ENCODE data around the gene ENTPD2.

Gene ENTPD2

GRCh38 chr9:137062384-137062783 lies 8.5 kb upstream of the ENTPD2 start:
- TF ChIP-seq CTCF (IDR thresholded peaks at IDR 0.05; ENCODE audit: low read depth, low read length, missing control alignments) = no peak
- H3K4me3 ChIP-seq (ENCODE audit: low read depth, low read length) = no peak overlapping the region
- DNase-seq (ENCODE audit: low read depth) = no peak

- DNase-seq (ENCODE audit: low read depth) = no peak
- TF ChIP-seq CTCF (IDR thresholded peaks at IDR 0.05; ENCODE audit: low read depth, low read length, missing control alignments) = no peak
- H3K4me3 ChIP-seq (ENCODE audit: low read depth, low read length) = no peak overlapping the region
These were observed 4.8 kb upstream of the ENTPD2 start for GRCh38 chr9:137058521-137059234.

DNA sequence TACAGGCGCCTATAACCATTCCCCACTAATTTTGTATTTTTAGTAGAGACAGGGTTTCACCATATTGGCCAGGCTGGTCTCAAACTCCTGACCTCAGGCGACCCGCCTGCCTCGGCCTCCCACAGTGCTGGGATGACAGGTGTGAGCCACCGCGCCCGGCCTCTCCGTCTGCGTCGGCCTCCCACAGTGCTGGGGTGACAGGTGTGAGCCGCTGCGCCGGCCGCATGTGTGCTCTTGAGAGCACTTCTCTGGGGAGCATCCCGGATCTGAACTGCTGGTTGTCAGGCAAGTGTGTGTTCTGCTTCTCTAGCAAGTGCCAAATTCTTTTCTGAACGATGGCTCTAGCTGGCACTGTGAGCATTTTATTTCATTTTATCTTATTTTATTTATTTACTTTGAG lies 3.7 kb upstream of the ENTPD2 start:
- no peak for TF ChIP-seq CTCF (IDR thresholded peaks at IDR 0.05; ENCODE audit: low read depth, low read length, missing control alignments)
- no peak overlapping the region for H3K4me3 ChIP-seq (ENCODE audit: low read depth, low read length)
- no peak for DNase-seq (ENCODE audit: low read depth)

GRCh38 chr9:137056739-137057415 lies 3.0 kb upstream of the ENTPD2 start:
- no peak overlapping the region for H3K4me3 ChIP-seq (ENCODE audit: low read depth, low read length)
- no peak for DNase-seq (ENCODE audit: low read depth)
- TF ChIP-seq CTCF (IDR thresholded peaks at IDR 0.05; ENCODE audit: low read depth, low read length, missing control alignments) = no peak

GRCh38 chr9:137055385-137056364 lies 1.8 kb upstream of the ENTPD2 start:
- DNase-seq (ENCODE audit: low read depth) = no peak
- H3K4me3 ChIP-seq (ENCODE audit: low read depth, low read length) = no peak overlapping the region
- TF ChIP-seq CTCF (IDR thresholded peaks at IDR 0.05; ENCODE audit: low read depth, low read length, missing control alignments) = no peak

GRCh38 chr9:137054932-137055384 lies 1.1 kb upstream of the ENTPD2 start:
- no peak for TF ChIP-seq CTCF (IDR thresholded peaks at IDR 0.05; ENCODE audit: low read depth, low read length, missing control alignments)
- DNase-seq (ENCODE audit: low read depth) = no peak
- H3K4me3 ChIP-seq (ENCODE audit: low read depth, low read length) = no peak overlapping the region

Data from GM12864 (cell line).